Endothelial cell of umbilical vein (primary cell): Measurements from ENCODE around the gene ZNF385D. TPM values are rescaled to one million over a fixed set of nuclear protein-coding genes. Genes with fewer than 3 reads are reported as not detected.

Experiments used
- BruUV-seq: library from RNA; stranded (reverse); fragments of 400-500 nt; replicated peaks from 2 replicates; lab custom pipeline; 2021; lab: Mats Ljungman, UMichigan
- CTCF ChIA-PET: fragments of 300-600, 350-600 bp; sonication (Branson Sonifier 250); formaldehyde crosslinking; loops from one replicate; lab custom pipeline; 2021; ENCODE audit warnings: antibody characterized with exemption, inconsistent platforms; lab: Charles Lee
- POLR2A ChIA-PET: fragments of 300-600, 350-600 bp; sonication (Branson Sonifier 250); formaldehyde crosslinking; loops from one replicate; lab custom pipeline; 2021; ENCODE audit warnings: antibody characterized with exemption, inconsistent platforms; lab: Charles Lee
- DNase-seq: peaks from one replicate; pipeline ENCODE4 v3.0.0-alpha.2; 2011; ENCODE audit warnings: low read depth, low spot score
- FAIRE-seq: peaks from 2 replicates; lab custom pipeline; 2011; peaks lifted over from hg19 to GRCh38; lab: Jason Lieb, UNC
- H2AFZ ChIP-seq: 2 replicates; pipeline ENCODE4 v1.6.0; 2012; ENCODE audit warnings: low read depth, low read length, control low read depth, inconsistent platforms
- H3K27ac ChIP-seq: 2 replicates; pipeline ENCODE4 v1.5.1; 2011; ENCODE audit warnings: low read depth, mild to moderate bottlenecking, control low read depth, low read length, moderate library complexity; ENCODE audit not compliant: insufficient read depth
- H3K27me3 ChIP-seq, 2 experiments: 2 replicates each; pipeline versions ENCODE4 v1.6.0 to v1.6.1; 2011; ENCODE audit warnings: low read length in 2 of 2, mixed read lengths in 1 of 2; ENCODE audit not compliant: control insufficient read depth in 2 of 2, insufficient read depth in 2 of 2
- H3K36me3 ChIP-seq, 2 experiments: 2 replicates in 1 of 2; 3 replicates in 1 of 2; pipeline ENCODE4 v1.5.1; 2011; ENCODE audit warnings: low read length in 2 of 2, mild to moderate bottlenecking in 1 of 2, moderate library complexity in 1 of 2; ENCODE audit not compliant: control insufficient read depth in 2 of 2, insufficient read depth in 2 of 2; ENCODE audit errors: extremely low read depth in 1 of 2
- H3K4me1 ChIP-seq: 3 replicates; pipeline ENCODE4 v1.5.1; 2011; ENCODE audit warnings: mild to moderate bottlenecking, low read length; ENCODE audit not compliant: control insufficient read depth, insufficient read depth; ENCODE audit errors: extremely low read depth
- H3K4me2 ChIP-seq: 2 replicates; pipeline ENCODE4 v1.6.1; 2011; ENCODE audit warnings: low read length, control low read depth, mixed read lengths; ENCODE audit not compliant: insufficient read depth
- H3K4me3 ChIP-seq, 3 experiments: fragments of 200-600 bp in 1 of 3; sonication (generic), shearing (Covaris generic) in 1 of 3; replicated peaks in 1 of 3; 2 replicates each; pipeline ENCODE4 v1.5.1; 2011 to 2016; ENCODE audit warnings: control low read depth in 3 of 3, low read length in 3 of 3, mild to moderate bottlenecking in 2 of 3, inconsistent platforms in 1 of 3, low read depth in 1 of 3, moderate library complexity in 1 of 3; ENCODE audit not compliant: insufficient read depth in 1 of 3
- H3K79me2 ChIP-seq: 2 replicates; pipeline ENCODE4 v1.6.0; 2012; ENCODE audit warnings: low read length, inconsistent platforms; ENCODE audit not compliant: control insufficient read depth, insufficient read depth
- H3K9ac ChIP-seq: replicated peaks from 2 replicates; pipeline ENCODE3; 2011; ENCODE audit warnings: low read length, control low read depth; ENCODE audit not compliant: insufficient read depth; ENCODE audit errors: extremely low read depth
- H3K9me1 ChIP-seq: replicated peaks from 3 replicates; pipeline ENCODE4 v1.6.0; 2011; ENCODE audit warnings: mild to moderate bottlenecking, low read length; ENCODE audit not compliant: control insufficient read depth, insufficient read depth; ENCODE audit errors: extremely low read depth
- H3K9me3 ChIP-seq: replicated peaks from 2 replicates; pipeline ENCODE4 v1.5.1; 2012; ENCODE audit warnings: low read length, inconsistent platforms; ENCODE audit not compliant: control insufficient read depth, insufficient read depth
- H4K20me1 ChIP-seq: replicated peaks from 2 replicates; pipeline ENCODE3; 2011; ENCODE audit warnings: mild to moderate bottlenecking, low read length; ENCODE audit not compliant: control insufficient read depth, insufficient read depth; ENCODE audit errors: extremely low read depth
- EZH2 ChIP-seq: IDR thresholded peaks from 2 replicates; pipeline ENCODE4 v1.6.1; 2012; ENCODE audit warnings: borderline replicate concordance, low read depth, mild to moderate bottlenecking, moderate library complexity, low read length, inconsistent platforms; ENCODE audit not compliant: severe bottlenecking
- FOS ChIP-seq: IDR thresholded peaks from 2 replicates; pipeline ENCODE4 v1.6.1; 2011; ENCODE audit warnings: mild to moderate bottlenecking, low read length, moderate library complexity, borderline replicate concordance; ENCODE audit not compliant: insufficient read depth
- GATA2 ChIP-seq: IDR thresholded peaks from 2 replicates; pipeline ENCODE4 v1.7.0; 2011; ENCODE audit warnings: low read depth, mild to moderate bottlenecking, moderate library complexity, mixed read lengths, low read length; ENCODE audit not compliant: insufficient read length, insufficient read depth
- JUN ChIP-seq: IDR thresholded peaks from 2 replicates; pipeline ENCODE4 v1.6.1; 2011; ENCODE audit warnings: borderline replicate concordance, low read depth; ENCODE audit not compliant: insufficient read length, insufficient read depth
- MYC ChIP-seq: IDR thresholded peaks from one replicate; pipeline ENCODE4 v1.6.1; 2011; ENCODE audit warnings: mild to moderate bottlenecking, low read depth, low read length
- POLR2A ChIP-seq: IDR thresholded peaks from 2 replicates; pipeline ENCODE4 v1.6.1; 2012; ENCODE audit warnings: low read depth, mild to moderate bottlenecking, control low read depth, low read length
- POLR2AphosphoS5 ChIP-seq: IDR thresholded peaks from 2 replicates; pipeline ENCODE4 v1.6.1; 2012; ENCODE audit warnings: low read depth, mild to moderate bottlenecking, control low read depth, low read length, moderate library complexity; ENCODE audit not compliant: insufficient read depth
- dilution Hi-C: fragments of 300-500 bp; cut with MboI; formaldehyde crosslinking; loops from one replicate; pipeline ENCODE4 v1.15.0; 2019; ENCODE audit warnings: low sequenced_read_pairs; ENCODE audit not compliant: extremely low pct_ligation_motif_present
- intact Hi-C: fragments of 100-400 bp; cut with micrococcal nuclease; formaldehyde crosslinking; loops from one replicate; pipeline ENCODE4 v1.10.0; 2022
- polyA plus RNA-seq, 4 experiments: library from polyadenylated mRNA; depleted of rRNA in 3 of 4; stranded (reverse) in 3 of 4; unstranded in 1 of 4; fragments of >200 nt; gene quantifications; 2 replicates each; pipeline versions ENCODE4 v1.2.1 to v1.2.3, GENCODE V29; 2011 to 2012; ENCODE audit warnings: missing spikeins in 1 of 4
- total RNA-seq: library from RNA; stranded (reverse); gene quantifications from 2 replicates; pipeline ENCODE4 v1.2.3, GENCODE V29; 2021
- TF ChIP-seq, protein P1 (sequence below): IDR thresholded peaks from 2 replicates; pipeline ENCODE4 v1.6.1; 2011; ENCODE audit not compliant: insufficient read depth, insufficient read length
- TF ChIP-seq, protein P2 (sequence below), 2 donors: IDR thresholded peaks; 1 replicate in 1 of 2; 2 replicates in 1 of 2; pipeline ENCODE4 v1.5.1; 2011; ENCODE audit warnings: low read length in 2 of 2, mild to moderate bottlenecking in 2 of 2, moderate library complexity in 2 of 2, control low read depth in 1 of 2, inconsistent platforms in 1 of 2, low read depth in 1 of 2; ENCODE audit not compliant: insufficient read depth in 1 of 2; ENCODE audit errors: extremely low read depth in 1 of 2

The ZNF385D gene
- total and polyA plus RNA-seq, 2 donors (not counting 3 experiments of a cell fraction or from before 2014, with no cell fraction given), result not detected

GRCh38 chr3:21463319-21463718 is 287.7 kb downstream of the ZNF385D start:
- no peaks in the 10 kb centered on the region for H3K27me3 ChIP-seq
- dilution Hi-C loops, result no loop called here
- no peaks in the 10 kb centered on the region for H4K20me1 ChIP-seq
- no TSS peak for BruUV-seq
- H3K4me3 ChIP-seq, result no peak overlapping the region
- ChIA-PET POLR2A (no interaction called here), CTCF (no interaction called here)
- no peaks in the 10 kb centered on the region for H3K4me1 ChIP-seq
- no peak overlapping the region for H3K9ac ChIP-seq
- FAIRE-seq (no peak), DNase-seq (no peak)
- H3K79me2 ChIP-seq, result no peaks in the 10 kb centered on the region
- H3K9me1 ChIP-seq, result no peaks in the 10 kb centered on the region
- no peak overlapping the region for H3K27ac ChIP-seq
- H3K9me3 ChIP-seq, result no peaks in the 10 kb centered on the region
- TF ChIP-seq MYC, result no peak
- intact Hi-C loops, result no loop called here
- no peak overlapping the region for H2AFZ ChIP-seq
- H3K36me3 ChIP-seq, result no peaks in the 10 kb centered on the region
- H3K4me2 ChIP-seq, result no peak overlapping the region

DNA sequence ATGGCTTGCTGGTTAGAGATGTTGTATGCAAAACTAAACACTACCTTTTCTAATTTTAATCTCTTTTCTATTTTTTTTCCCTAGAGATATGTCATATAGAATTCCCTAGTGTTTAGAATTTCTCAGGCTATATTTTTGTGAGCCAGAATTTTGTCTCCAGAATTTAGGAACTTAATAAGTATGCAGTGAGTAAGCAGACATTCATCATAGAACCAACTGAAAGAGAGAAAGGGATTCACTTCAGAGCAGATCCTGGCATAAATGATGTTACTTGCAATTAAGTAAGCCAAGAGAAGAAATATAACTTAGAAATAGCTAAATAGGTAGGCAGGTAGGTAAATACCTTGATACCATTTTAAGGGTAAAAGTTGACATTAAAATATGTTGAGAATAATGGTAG is 288.9 kb downstream of the ZNF385D start:
- no peak for TF ChIP-seq POLR2AphosphoS5
- TF ChIP-seq EZH2, result no peak
- TF ChIP-seq, protein P1, sequence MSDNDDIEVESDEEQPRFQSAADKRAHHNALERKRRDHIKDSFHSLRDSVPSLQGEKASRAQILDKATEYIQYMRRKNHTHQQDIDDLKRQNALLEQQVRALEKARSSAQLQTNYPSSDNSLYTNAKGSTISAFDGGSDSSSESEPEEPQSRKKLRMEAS, result no peak
- no peak for TF ChIP-seq FOS
- no peak for TF ChIP-seq MYC
- no peak for TF ChIP-seq JUN
- no peak for TF ChIP-seq POLR2A
- TF ChIP-seq, protein P2, sequence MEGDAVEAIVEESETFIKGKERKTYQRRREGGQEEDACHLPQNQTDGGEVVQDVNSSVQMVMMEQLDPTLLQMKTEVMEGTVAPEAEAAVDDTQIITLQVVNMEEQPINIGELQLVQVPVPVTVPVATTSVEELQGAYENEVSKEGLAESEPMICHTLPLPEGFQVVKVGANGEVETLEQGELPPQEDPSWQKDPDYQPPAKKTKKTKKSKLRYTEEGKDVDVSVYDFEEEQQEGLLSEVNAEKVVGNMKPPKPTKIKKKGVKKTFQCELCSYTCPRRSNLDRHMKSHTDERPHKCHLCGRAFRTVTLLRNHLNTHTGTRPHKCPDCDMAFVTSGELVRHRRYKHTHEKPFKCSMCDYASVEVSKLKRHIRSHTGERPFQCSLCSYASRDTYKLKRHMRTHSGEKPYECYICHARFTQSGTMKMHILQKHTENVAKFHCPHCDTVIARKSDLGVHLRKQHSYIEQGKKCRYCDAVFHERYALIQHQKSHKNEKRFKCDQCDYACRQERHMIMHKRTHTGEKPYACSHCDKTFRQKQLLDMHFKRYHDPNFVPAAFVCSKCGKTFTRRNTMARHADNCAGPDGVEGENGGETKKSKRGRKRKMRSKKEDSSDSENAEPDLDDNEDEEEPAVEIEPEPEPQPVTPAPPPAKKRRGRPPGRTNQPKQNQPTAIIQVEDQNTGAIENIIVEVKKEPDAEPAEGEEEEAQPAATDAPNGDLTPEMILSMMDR (IDR thresholded peaks at IDR 0.05; ENCODE audit: extremely low read depth in 1 of 2, insufficient read depth in 1 of 2, low read depth in 1 of 2, low read length in 2 of 2), result no peak
- no peak for TF ChIP-seq GATA2
- no peak for FAIRE-seq
- H3K4me2 ChIP-seq, result no peak overlapping the region

More for the DNA sequence above, 288.9 kb downstream of the ZNF385D start:
- Histone ChIP-seq H3K27me3 (no peaks in the 10 kb centered on the region), H3K9me3 (no peaks in the 10 kb centered on the region), H3K36me3 (no peaks in the 10 kb centered on the region), H3K4me3 (no peak overlapping the region), H3K9ac (no peak overlapping the region), H3K79me2 (no peaks in the 10 kb centered on the region), H2AFZ (no peak overlapping the region), H3K9me1 (no peaks in the 10 kb centered on the region), H3K27ac (no peak overlapping the region), H3K4me1 (no peaks in the 10 kb centered on the region), H4K20me1 (no peaks in the 10 kb centered on the region)
- CTCF ChIA-PET, result no interaction called here
- dilution Hi-C loops (no loop called here), intact Hi-C loops (no loop called here)
- POLR2A ChIA-PET, result no interaction called here
- BruUV-seq, result no TSS peak
- no peak for DNase-seq
